Fibroblast of villous mesenchyme (primary cell): ENCODE results near the gene DPH3. TPM values are rescaled to one million over a fixed set of nuclear protein-coding genes. Genes with fewer than 3 reads are reported as not detected.

ENCODE experiments used
- DNase-seq: peaks from one replicate; pipeline ENCODE4 v3.0.0-alpha.2; 2010; ENCODE audit warnings: low read depth
- H3K4me3 ChIP-seq: 2 replicates; pipeline ENCODE4 v1.5.1; 2011; ENCODE audit warnings: low read depth, mild to moderate bottlenecking, low read length
- CTCF ChIP-seq: IDR thresholded peaks from 2 replicates; pipeline ENCODE4 v1.5.1; 2012; ENCODE audit warnings: low read depth, mild to moderate bottlenecking, low read length; ENCODE audit not compliant: insufficient read depth
- total RNA-seq: library from RNA; depleted of rRNA; stranded (reverse); fragments of >200 nt; gene quantifications from 2 replicates; pipeline ENCODE4 v1.2.3, GENCODE V29; 2012

DPH3 gene
- total RNA-seq, 1 donor: 33.2 TPM

- no peak for TF ChIP-seq CTCF
- DNase-seq: no peak
- no peak overlapping the region for H3K4me3 ChIP-seq
These were observed 37.2 kb downstream of the DPH3 start for GRCh38 chr3:16227566-16227965.

- no peak for DNase-seq
- TF ChIP-seq CTCF: no peak
- H3K4me3 ChIP-seq: no peak overlapping the region
These were observed 40.4 kb downstream of the DPH3 start for GRCh38 chr3:16224325-16224724.

- H3K4me3 ChIP-seq: no peak overlapping the region
- no peak for TF ChIP-seq CTCF
These were observed 42.2 kb downstream of the DPH3 start for GRCh38 chr3:16222547-16222946.

GRCh38 chr3:16221990-16222389 is 42.8 kb downstream of the DPH3 start:
- DNase-seq: no peak
- no peak overlapping the region for H3K4me3 ChIP-seq
- no peak for TF ChIP-seq CTCF

More at GRCh38 chr3:16222547-16222946, 42.2 kb downstream of the DPH3 start:
- no peak for DNase-seq

GRCh38 chr3:16219777-16220176 is 45.0 kb downstream of the DPH3 start:
- no peak for DNase-seq
- H3K4me3 ChIP-seq: no peak overlapping the region
- no peak for TF ChIP-seq CTCF

- no peak overlapping the region for H3K4me3 ChIP-seq
- no peak for TF ChIP-seq CTCF
- DNase-seq: no peak
These were observed 48.3 kb downstream of the DPH3 start for GRCh38 chr3:16216373-16216935.

GRCh38 chr3:16214366-16214765 is 50.4 kb downstream of the DPH3 start:
- no peak for TF ChIP-seq CTCF
- DNase-seq: no peak
- H3K4me3 ChIP-seq: no peak overlapping the region
